ENCODE data around the gene MEIKIN. TPM values are rescaled to one million over a fixed set of nuclear protein-coding genes. Genes with fewer than 3 reads are reported as not detected.
A peak's percentile ranks its signal among the peaks of the same experiment; 100 is the strongest.

MEIKIN gene
- total RNA-seq, 1 experiment from 2014 or later: not detected

- DNase-seq (ENCODE audit: low read depth): no peak
Observed at GRCh38 chr5:131974016-131974415, 28.6 kb upstream of the MEIKIN start.

DNA sequence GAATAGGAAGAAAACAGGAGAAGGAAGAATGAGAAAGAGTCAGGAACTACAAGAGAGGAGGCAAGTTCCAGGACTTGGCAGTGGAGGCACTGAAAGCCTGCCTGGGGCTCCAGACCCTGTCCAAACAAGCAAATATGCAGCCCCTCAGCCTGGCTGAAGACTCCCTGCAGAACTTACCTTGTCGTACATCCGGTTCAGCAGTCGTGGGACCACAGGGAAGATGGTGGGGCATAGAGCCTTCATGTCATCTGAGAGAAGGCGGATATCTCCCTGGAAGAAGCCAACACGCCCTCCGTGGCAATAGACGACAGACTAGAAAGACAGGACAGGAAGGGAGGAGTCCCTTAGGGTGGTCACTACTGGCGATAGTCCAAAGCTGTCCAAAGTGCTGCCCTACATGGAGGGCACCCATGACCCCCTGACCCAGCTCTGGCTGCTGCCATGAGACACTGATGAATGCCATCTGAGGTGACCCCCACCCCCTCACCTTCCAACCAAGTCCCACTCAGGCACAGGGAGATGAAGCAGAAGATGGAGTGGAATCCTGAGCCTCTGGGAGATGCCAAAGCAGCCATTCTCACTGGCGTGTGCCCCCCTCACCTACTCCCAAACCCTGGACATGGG is 27.7 kb upstream of the MEIKIN start:
- no peak for DNase-seq (ENCODE audit: low read depth)

DNA sequence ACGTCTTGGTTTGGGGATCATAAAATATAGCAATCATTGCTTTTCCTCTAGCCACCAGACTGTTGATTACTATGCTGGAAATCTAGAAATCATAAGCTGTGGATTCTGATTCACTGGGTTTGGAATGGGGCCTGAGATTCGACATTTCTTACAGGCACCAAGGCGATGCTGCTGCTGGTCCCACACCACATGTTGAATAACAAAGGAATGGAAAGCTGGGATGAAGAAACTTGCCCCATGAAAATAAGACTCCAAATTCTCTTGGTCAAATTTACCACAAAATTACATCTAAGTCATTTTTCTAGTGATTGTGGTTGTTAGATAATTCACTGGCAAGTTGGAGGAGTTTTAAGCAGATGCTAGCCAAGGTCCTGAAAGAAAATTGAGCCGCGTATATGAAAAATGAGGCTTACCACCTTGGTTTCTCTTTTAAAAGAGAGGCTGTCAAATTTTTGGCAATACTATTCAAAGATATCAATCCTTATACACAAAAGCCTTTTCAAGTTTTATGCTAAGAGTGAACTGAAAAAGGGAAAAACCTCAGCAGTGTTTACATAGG is 23.0 kb upstream of the MEIKIN start:
- peak; percentile 8 for DNase-seq (ENCODE audit: low read depth)

- no peak for DNase-seq (ENCODE audit: low read depth)
Observed at GRCh38 chr5:131966551-131966950, 21.1 kb upstream of the MEIKIN start.

DNA sequence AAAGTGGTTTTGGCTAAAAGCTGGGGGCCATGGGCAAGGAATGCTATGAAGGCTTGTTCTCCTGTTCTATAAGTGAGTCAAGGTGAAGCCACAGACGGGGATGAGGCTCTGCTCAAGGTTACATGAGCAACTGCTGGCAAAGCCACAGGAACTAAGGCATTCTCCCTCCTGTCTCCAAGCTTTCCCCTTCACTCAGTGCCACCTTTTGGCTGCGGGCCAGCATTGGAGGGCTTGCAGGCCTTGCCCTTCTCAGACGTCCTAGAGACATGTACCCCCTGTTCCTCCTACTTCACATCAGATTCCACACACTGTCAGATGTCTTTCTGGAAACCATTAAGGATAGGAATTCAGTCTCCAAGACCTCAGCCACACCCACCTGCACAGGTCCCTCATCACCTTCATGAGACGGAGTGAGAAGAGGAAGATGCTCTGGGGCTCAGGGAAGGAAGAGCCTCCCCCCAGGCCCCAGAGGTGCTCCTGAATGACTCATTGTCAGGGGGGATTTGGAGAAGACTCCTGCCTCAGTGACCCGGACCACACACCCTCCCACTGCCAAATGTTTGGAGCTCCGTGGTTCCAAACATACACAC is 20.5 kb upstream of the MEIKIN start:
- DNase-seq (ENCODE audit: low read depth): no peak

DNA sequence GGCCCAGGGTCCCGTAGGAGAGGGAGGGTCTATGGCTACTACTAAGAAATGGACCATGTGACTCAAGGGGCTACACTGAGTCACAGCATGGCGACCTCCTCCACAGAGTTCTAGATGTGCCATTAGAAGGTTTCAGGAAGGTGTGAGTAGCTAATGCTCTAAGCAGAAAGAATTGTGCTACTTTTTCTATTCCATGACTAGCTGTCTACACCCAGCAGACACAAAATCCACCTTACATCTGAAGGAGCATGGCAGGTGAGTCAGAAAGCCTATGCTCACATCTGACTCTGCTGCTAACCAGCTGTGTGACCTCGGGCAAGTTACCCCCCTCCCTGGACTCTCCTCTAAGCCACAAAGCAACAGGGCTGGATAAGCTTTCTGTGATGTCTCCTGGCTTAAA is 14.4 kb upstream of the MEIKIN start:
- no peak for DNase-seq (ENCODE audit: low read depth)

DNA sequence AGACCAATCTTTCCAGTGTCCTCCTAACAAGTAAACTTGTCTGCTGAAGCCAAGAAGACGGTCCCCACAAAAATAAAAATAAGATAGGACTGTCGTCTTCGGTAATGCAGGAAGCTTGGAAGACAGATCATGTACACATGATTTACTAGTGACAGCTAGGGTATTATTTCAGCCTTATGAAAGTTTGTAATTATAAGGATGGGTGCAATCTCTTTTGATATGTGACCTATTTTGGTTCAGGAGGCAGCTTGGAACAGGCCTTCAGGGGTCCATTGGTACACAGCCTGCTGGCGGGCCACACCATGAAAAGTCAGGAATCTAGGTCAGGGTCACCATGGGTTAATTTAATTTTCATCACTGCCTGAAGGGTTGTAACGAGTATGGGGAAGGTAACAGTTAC is 13.7 kb upstream of the MEIKIN start:
- DNase-seq (ENCODE audit: low read depth): no peak

DNA sequence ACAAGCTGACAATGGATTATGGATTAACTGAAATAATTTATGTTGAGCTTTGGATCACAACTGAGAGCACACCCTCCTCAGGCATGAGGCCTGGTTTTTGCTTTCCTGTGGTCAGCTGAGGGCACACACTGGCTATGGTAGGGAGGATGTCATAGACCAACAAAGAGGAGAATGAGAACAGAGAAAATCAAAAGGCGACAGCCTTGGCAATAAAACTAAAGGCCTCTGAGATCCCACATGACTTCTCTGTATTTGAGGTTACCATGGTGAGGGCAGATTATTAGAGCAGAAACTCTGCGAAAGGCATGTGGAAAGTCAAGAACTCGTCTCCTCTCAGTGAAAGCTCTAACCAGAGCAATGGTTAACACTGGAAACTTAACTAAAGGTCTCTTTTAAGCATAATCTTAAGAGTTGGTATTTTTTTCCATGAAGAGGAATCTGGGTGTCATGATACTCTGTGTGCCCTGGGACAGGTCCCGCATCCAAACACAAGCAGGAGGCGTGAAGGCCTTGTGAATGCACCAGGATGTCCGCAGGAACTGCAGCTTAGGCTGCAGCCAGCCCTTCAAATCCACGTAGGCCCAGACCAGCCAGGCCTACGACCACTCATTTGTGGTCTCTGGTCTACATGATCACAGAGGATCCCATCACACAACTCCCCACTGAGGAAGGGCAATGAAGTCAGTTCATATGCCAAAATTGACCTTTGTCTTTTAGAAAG is 12.4 kb upstream of the MEIKIN start:
- no peak for DNase-seq (ENCODE audit: low read depth)

GRCh38 chr5:131953969-131954368 is 8.5 kb upstream of the MEIKIN start:
- DNase-seq (ENCODE audit: low read depth): no peak

GRCh38 chr5:131952301-131952857 is 6.9 kb upstream of the MEIKIN start:
- peak; percentile 10 for DNase-seq (ENCODE audit: low read depth)

DNA sequence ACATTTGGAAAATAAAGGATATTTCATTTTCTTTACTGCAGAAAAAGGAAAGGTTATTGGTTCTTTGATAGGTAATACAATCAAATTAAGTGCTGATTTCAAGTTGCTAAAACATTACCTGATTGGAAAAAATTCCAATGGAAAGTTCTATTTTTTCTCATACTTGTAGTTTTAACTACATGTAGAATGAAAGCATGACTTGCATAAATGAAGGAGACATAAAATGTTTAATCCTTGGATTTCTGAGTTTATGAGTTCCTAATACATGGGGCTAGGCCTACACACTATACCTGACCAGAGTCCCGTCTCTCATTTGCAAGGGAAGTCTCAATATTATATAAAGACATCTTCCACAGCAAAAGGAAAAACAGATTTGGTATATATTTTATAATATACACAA is 5.2 kb upstream of the MEIKIN start:
- DNase-seq (ENCODE audit: low read depth): no peak

- DNase-seq (ENCODE audit: low read depth): no peak
Observed at GRCh38 chr5:131947445-131947844, 2.0 kb upstream of the MEIKIN start.

DNA sequence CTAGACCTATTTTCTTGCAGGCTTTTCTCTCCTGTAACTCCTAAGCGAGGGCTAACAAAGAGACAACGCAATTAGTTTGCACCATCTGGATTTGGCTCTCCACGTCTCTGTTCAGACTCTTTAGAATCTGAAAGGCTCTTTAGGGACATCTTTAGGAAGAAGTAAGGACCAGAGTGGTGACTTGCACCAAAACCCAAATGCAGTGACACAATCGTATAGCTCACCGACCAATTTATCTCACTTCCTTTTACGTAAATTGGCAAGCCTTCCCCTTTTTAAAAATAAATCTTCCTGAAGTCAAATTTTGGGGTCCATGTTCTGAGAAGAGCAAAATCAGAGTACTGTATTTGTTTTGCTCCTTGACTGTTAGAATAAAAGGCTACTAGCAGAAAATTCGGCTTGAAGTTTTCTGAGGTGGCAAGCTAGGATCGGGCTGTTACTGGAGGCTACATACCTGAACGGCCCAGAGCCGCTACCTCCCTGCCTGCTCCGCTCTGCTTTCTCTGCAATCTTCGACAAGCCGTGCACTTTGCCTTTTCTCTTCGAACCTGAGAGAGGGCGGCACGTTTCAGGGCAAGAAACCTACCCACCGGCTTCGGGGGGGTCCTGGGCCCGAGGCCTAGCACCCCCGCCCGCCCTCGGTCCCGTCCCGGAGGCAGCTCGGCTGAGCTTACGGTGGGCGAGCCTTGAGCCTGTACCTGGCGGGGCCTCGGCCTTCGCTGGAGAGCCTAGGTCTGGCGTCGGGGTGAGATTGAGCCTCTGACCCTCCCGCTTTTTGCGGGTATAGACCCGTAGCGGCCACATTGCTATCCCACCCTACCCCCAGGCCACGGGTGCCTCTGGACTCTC is 537 bp downstream of the MEIKIN start:
- DNase-seq (ENCODE audit: low read depth): no peak

DNA sequence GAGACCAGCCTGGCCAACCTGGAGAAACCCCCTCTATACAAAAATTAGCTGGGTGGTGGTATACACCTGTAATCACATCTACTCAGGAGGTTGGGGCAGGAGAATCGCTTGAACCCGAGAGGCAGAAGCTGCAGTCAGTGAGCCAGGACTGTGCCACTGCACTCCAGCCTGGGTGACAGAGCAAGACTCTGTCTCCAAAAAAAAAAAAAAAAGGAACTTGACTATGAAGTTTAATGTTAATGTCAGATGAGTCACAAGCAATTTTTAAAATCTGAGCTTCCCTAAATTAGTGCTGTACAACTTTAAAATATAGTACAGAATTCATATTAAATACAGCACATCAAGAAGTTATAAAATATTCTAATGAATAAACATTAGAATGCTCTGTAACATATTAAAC is 1.5 kb downstream of the MEIKIN start:
- no peak for DNase-seq (ENCODE audit: low read depth)

DNA sequence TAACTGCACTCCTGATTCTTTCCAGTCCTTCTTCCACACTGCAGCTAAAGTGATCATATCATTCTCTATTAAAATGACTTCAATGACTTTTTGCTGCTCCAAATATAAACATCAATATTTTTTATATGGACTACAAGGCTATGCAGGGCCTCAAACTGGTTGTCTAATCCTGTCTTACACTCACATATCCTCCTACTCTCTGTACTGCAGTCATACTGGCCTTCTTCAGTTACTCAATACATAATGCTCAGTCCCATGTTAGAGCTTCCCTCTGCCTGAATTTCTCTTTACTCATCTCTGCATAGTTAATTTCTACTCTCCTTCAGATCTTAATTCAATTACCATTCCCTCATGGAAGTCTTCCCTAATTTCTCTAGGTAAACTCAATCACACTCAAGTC is 3.4 kb downstream of the MEIKIN start:
- no peak for DNase-seq (ENCODE audit: low read depth)

GRCh38 chr5:131939690-131940345 is 5.6 kb downstream of the MEIKIN start:
- no peak for DNase-seq (ENCODE audit: low read depth)

DNA sequence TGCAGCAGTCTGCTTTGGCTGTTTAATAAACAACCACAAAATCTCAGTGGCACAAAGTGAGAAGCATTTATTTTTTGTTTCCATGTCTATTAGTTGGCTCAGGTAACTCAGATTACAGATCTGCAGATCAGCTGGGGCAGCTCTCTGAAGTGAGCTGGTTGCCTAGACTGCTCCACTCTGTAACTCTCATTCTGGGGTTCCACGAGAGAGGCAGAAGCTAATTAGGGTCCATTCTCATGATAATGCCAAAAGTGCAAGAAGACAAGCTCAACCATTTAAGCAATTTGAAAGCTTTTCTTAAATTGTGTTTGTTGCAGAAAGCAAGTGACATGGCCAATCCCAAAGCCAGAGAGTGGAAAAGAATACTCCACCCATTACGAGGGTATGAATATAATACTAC is 13.2 kb downstream of the MEIKIN start:
- no peak for DNase-seq (ENCODE audit: low read depth)

- DNase-seq (ENCODE audit: low read depth): no peak
Observed at GRCh38 chr5:131928957-131929356, 16.5 kb downstream of the MEIKIN start.

DNA sequence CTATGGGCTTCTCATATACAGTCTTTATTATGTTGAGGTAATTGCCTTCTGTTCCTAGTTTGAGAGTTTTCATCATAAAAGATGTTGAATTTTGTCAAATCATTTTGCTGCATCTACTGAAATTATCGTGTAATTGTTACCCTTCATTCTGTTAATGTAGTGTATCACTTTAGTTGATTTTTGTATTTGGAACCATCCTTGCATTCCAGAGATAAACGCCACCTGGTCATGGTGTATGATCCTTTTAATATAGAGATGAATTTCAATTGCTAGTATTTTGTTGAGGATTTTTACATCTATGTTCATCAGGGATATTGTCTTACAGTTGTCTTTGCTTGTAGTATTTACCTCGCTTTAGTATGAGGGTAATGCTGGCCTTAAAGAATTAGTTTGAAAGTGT is 19.3 kb downstream of the MEIKIN start:
- DNase-seq (ENCODE audit: low read depth): no peak

GRCh38 chr5:131916481-131916880 is 29.0 kb downstream of the MEIKIN start:
- DNase-seq (ENCODE audit: low read depth): no peak

DNA sequence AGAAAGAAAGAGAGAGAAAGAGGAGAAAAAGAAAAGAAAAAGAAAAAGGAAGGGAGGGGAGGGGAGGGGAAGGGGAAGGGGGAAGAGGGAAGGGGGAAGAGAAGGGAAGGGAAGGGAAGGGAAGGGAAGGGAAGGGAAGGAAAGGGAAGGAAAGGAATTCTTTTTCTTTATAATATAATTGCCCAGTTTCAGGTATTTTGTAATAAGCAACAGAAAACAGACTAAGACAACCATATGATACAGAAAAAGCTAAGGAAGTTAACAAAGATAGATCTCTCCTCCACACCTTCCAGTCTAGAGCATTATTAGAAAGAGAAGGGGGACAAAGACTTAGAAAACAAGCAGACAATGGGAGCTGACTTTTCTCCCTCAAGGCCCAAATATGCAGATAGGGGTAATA is 31.0 kb downstream of the MEIKIN start:
- DNase-seq (ENCODE audit: low read depth): no peak

Measured in LHCN-M2 (cell line).